PFSK-1 (cell line): ENCODE data around the gene PEMT.

ENCODE experiments used
- FOXP2 ChIP-seq: optimal IDR thresholded peaks from 2 replicates; pipeline ENCODE3; 2011; ENCODE audit warnings: borderline replicate concordance, control low read depth, inconsistent platforms; ENCODE audit not compliant: insufficient read depth; ENCODE audit errors: extremely low read length, extremely low read depth
- POLR2AphosphoS5 ChIP-seq: IDR thresholded peaks from 2 replicates; pipeline ENCODE4 v1.6.1; 2012; ENCODE audit warnings: low read depth, mild to moderate bottlenecking, control low read depth, low read length, moderate library complexity
- SIN3A ChIP-seq: IDR thresholded peaks from 2 replicates; pipeline ENCODE4 v1.6.1; 2012; ENCODE audit warnings: mild to moderate bottlenecking, low read length, moderate library complexity, borderline replicate concordance; ENCODE audit not compliant: insufficient read depth
- TAF1 ChIP-seq: IDR thresholded peaks from 2 replicates; pipeline ENCODE4 v1.6.1; 2012; ENCODE audit warnings: low read length, control low read depth, borderline replicate concordance; ENCODE audit not compliant: insufficient read depth
- TF ChIP-seq, protein P1 (sequence below), 2 experiments: IDR thresholded peaks; 2 replicates each; pipeline versions ENCODE4 v1.6.1 to v1.8.0; 2011 to 2012; ENCODE audit warnings: low read depth in 2 of 2, low read length in 2 of 2, control low read depth in 1 of 2, inconsistent platforms in 1 of 2, mild to moderate bottlenecking in 1 of 2, moderate library complexity in 1 of 2; ENCODE audit not compliant: insufficient read depth in 1 of 2

The PEMT gene

DNA sequence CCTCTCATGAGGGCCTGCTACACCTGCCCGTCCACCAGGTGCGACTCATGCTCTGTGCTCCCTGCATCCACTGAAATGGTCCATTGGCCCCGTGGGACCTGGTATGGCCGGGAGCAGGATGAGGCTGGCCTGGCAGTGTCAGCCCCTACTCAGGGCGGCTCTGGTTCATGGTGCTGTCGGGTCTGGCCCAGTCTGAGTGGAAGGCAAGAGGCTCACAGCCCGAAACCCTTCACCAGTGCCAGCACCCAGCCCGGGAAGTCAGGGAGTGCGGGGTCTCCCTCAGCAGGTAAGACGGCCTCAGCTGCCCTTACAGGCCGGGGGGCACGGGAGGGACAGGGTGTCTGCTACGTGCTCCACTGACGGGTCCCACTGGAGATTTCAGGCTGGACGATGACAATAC, 54.8 kb downstream of the PEMT start:
- TF ChIP-seq SIN3A: no peak
- no peak for TF ChIP-seq TAF1
- TF ChIP-seq FOXP2: no peak
- TF ChIP-seq POLR2AphosphoS5: no peak
- TF ChIP-seq, protein P1, sequence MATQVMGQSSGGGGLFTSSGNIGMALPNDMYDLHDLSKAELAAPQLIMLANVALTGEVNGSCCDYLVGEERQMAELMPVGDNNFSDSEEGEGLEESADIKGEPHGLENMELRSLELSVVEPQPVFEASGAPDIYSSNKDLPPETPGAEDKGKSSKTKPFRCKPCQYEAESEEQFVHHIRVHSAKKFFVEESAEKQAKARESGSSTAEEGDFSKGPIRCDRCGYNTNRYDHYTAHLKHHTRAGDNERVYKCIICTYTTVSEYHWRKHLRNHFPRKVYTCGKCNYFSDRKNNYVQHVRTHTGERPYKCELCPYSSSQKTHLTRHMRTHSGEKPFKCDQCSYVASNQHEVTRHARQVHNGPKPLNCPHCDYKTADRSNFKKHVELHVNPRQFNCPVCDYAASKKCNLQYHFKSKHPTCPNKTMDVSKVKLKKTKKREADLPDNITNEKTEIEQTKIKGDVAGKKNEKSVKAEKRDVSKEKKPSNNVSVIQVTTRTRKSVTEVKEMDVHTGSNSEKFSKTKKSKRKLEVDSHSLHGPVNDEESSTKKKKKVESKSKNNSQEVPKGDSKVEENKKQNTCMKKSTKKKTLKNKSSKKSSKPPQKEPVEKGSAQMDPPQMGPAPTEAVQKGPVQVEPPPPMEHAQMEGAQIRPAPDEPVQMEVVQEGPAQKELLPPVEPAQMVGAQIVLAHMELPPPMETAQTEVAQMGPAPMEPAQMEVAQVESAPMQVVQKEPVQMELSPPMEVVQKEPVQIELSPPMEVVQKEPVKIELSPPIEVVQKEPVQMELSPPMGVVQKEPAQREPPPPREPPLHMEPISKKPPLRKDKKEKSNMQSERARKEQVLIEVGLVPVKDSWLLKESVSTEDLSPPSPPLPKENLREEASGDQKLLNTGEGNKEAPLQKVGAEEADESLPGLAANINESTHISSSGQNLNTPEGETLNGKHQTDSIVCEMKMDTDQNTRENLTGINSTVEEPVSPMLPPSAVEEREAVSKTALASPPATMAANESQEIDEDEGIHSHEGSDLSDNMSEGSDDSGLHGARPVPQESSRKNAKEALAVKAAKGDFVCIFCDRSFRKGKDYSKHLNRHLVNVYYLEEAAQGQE (IDR thresholded peaks at IDR 0.05; ENCODE audit: insufficient read depth in 1 of 2, low read depth in 2 of 2, low read length in 2 of 2): no peak

- TF ChIP-seq TAF1 (no peak), POLR2AphosphoS5 (no peak), FOXP2 (no peak), SIN3A (no peak)
- TF ChIP-seq, protein P1 (IDR thresholded peaks at IDR 0.05; ENCODE audit: insufficient read depth in 1 of 2, low read depth in 2 of 2, low read length in 2 of 2): no peak
Observed at GRCh38 chr17:17535957-17536356, 55.6 kb downstream of the PEMT start.

GRCh38 chr17:17533901-17534441, 57.5 kb downstream of the PEMT start:
- TF ChIP-seq FOXP2: no peak
- TF ChIP-seq, protein P1 (IDR thresholded peaks at IDR 0.05; ENCODE audit: insufficient read depth in 1 of 2, low read depth in 2 of 2, low read length in 2 of 2): no peak
- no peak for TF ChIP-seq TAF1
- TF ChIP-seq POLR2AphosphoS5: no peak
- TF ChIP-seq SIN3A: no peak

DNA sequence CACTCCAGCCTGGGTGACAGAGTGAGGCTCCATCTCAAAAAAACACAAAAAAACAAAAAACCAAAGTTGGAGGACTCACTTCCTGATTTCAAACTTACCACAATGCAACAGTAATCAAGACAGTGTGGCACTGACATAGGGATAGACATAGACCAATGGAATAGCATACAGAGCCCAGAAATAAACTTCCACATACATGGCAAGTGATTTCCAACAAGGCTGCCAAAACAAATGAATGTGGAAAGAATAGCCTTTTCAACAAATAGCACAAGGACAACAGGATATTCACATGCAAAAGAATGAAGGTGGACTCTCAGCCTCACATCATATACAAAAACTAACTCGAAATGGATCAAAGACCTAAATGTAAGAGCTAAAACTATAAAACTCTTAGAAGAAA, 58.5 kb downstream of the PEMT start:
- TF ChIP-seq TAF1 (no peak), FOXP2 (no peak), SIN3A (no peak), POLR2AphosphoS5 (no peak)
- TF ChIP-seq, protein P1 (IDR thresholded peaks at IDR 0.05; ENCODE audit: insufficient read depth in 1 of 2, low read depth in 2 of 2, low read length in 2 of 2): no peak

DNA sequence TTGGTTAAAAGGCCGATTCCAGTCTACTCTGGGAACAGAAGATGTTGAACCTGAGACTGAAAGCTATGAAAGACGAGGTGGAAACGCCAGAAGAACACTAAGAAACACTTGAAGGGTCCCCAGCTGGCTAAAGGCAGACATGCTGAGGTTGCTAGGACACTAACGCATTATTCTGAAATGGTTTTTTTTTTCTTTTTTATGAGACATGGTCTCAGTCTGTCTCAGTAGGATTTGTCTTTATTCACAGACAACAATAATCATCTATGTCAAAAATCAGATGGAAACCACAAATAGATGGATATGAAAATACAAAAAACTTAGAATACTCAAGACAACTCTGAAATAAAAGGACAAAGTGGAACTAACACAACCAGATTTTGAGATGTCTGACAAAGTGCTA, 60.4 kb downstream of the PEMT start:
- TF ChIP-seq FOXP2 (no peak), SIN3A (no peak), TAF1 (no peak), POLR2AphosphoS5 (no peak)
- TF ChIP-seq, protein P1 (IDR thresholded peaks at IDR 0.05; ENCODE audit: insufficient read depth in 1 of 2, low read depth in 2 of 2, low read length in 2 of 2): no peak
